K562 (cell line): Measurements from ENCODE around the gene SKAP1.

Experiments
- ATF4 ChIP-seq: fragments of 450-650 bp; formaldehyde crosslinking; IDR thresholded peaks from 2 replicates; pipeline ENCODE4 v1.4.0; 2022; ENCODE audit warnings: mild to moderate bottlenecking, moderate library complexity
- EZH2 ChIP-seq: IDR thresholded peaks from 2 replicates; pipeline ENCODE4 v1.6.1; 2012; ENCODE audit warnings: low read depth, mild to moderate bottlenecking, inconsistent platforms, low read length, borderline replicate concordance
- FOXM1 ChIP-seq, 2 experiments: fragments of 450-650 bp in 1 of 2; sonication (generic) in 1 of 2; formaldehyde crosslinking in 1 of 2; IDR thresholded peaks; 2 replicates each; pipeline versions ENCODE4 v1.6.1 to v1.9.0; 2017 to 2022; ENCODE audit warnings: low read depth in 2 of 2, mild to moderate bottlenecking in 2 of 2, missing genetic modification reagents in 1 of 2, moderate library complexity in 1 of 2
- NR2C2 ChIP-seq, 2 experiments: fragments of 200-800 bp in 1 of 2; sonication (Bioruptor generic) in 1 of 2; sonication (generic) in 1 of 2; formaldehyde crosslinking in 1 of 2; IDR thresholded peaks; 2 replicates each; pipeline versions ENCODE4 v1.6.1 to v1.8.0; 2016 to 2022; ENCODE audit warnings: mild to moderate bottlenecking in 1 of 2, missing compliant biosample characterization in 1 of 2, missing genetic modification characterization in 1 of 2, missing genetic modification reagents in 1 of 2
- SMC3 ChIP-seq: conservative IDR thresholded peaks from 2 replicates; pipeline ENCODE4 v1.6.1; 2011; ENCODE audit warnings: low read depth, low read length, improper control_type of control experiment; ENCODE audit not compliant: insufficient read depth
- ZC3H11A ChIP-seq: IDR thresholded peaks from 2 replicates; pipeline ENCODE4 v1.6.1; 2012; ENCODE audit warnings: low read depth, low read length, improper control_type of control experiment
- TF ChIP-seq, protein P1 (sequence below): fragments of 450-650 bp; IDR thresholded peaks from 2 replicates; pipeline ENCODE4 v1.6.1; 2016; ENCODE audit warnings: antibody characterized with exemption
- TF ChIP-seq, protein P2 (sequence below), 3 experiments: IDR thresholded peaks in 2 of 3; conservative IDR thresholded peaks in 1 of 3; 2 replicates each; pipeline ENCODE4 v1.5.1; 2011 to 2012; ENCODE audit warnings: low read length in 3 of 3, mild to moderate bottlenecking in 3 of 3, control low read depth in 2 of 3, improper control_type of control experiment in 1 of 3, inconsistent platforms in 1 of 3, low read depth in 1 of 3, mixed read lengths in 1 of 3, moderate library complexity in 1 of 3; ENCODE audit not compliant: insufficient read depth in 2 of 3
- TF ChIP-seq, protein P3 (sequence below): fragments of 250-450 bp; sonication (Bioruptor Pico); IDR thresholded peaks from 2 replicates; pipeline ENCODE4 v1.5.0; 2020; ENCODE audit warnings: mild to moderate bottlenecking, borderline replicate concordance
- TF ChIP-seq, protein P4 (sequence below): sonication (generic); formaldehyde crosslinking; IDR thresholded peaks from 2 replicates; pipeline ENCODE4 v1.9.0; 2022; ENCODE audit warnings: mild to moderate bottlenecking, missing genetic modification reagents

GRCh38 chr17:48132385-48132784, 297.6 kb downstream of the SKAP1 start:
- TF ChIP-seq NR2C2 (CRISPR knock-in tag; IDR thresholded peaks at IDR 0.05) (no peak), NR2C2 (tag; IDR thresholded peaks at IDR 0.05) (no peak), ATF4 (no peak), EZH2 (no peak), ZC3H11A (no peak), FOXM1 (IDR thresholded peaks at IDR 0.05; ENCODE audit: low read depth) (no peak), FOXM1 (CRISPR knock-in tag; IDR thresholded peaks at IDR 0.05; ENCODE audit: low read depth) (no peak), SMC3 (no peak)
- TF ChIP-seq, protein P1, sequence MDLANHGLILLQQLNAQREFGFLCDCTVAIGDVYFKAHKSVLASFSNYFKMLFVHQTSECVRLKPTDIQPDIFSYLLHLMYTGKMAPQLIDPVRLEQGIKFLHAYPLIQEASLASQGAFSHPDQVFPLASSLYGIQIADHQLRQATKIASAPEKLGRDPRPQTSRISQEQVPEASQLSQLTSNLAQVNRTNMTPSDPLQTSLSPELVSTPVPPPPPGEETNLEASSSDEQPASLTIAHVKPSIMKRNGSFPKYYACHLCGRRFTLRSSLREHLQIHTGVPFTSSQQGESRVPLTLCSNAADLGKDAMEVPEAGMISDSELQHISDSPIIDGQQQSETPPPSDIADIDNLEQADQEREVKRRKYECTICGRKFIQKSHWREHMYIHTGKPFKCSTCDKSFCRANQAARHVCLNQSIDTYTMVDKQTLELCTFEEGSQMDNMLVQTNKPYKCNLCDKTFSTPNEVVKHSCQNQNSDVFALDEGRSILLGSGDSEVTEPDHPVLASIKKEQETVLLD = no peak
- TF ChIP-seq, protein P2, sequence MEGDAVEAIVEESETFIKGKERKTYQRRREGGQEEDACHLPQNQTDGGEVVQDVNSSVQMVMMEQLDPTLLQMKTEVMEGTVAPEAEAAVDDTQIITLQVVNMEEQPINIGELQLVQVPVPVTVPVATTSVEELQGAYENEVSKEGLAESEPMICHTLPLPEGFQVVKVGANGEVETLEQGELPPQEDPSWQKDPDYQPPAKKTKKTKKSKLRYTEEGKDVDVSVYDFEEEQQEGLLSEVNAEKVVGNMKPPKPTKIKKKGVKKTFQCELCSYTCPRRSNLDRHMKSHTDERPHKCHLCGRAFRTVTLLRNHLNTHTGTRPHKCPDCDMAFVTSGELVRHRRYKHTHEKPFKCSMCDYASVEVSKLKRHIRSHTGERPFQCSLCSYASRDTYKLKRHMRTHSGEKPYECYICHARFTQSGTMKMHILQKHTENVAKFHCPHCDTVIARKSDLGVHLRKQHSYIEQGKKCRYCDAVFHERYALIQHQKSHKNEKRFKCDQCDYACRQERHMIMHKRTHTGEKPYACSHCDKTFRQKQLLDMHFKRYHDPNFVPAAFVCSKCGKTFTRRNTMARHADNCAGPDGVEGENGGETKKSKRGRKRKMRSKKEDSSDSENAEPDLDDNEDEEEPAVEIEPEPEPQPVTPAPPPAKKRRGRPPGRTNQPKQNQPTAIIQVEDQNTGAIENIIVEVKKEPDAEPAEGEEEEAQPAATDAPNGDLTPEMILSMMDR (IDR thresholded peaks at IDR 0.05 in 2 of 3, conservative IDR thresholded peaks at IDR 0.05 in 1 of 3; ENCODE audit: insufficient read depth in 2 of 3, low read depth in 1 of 3, low read length in 3 of 3) = no peak
- TF ChIP-seq, protein P3, sequence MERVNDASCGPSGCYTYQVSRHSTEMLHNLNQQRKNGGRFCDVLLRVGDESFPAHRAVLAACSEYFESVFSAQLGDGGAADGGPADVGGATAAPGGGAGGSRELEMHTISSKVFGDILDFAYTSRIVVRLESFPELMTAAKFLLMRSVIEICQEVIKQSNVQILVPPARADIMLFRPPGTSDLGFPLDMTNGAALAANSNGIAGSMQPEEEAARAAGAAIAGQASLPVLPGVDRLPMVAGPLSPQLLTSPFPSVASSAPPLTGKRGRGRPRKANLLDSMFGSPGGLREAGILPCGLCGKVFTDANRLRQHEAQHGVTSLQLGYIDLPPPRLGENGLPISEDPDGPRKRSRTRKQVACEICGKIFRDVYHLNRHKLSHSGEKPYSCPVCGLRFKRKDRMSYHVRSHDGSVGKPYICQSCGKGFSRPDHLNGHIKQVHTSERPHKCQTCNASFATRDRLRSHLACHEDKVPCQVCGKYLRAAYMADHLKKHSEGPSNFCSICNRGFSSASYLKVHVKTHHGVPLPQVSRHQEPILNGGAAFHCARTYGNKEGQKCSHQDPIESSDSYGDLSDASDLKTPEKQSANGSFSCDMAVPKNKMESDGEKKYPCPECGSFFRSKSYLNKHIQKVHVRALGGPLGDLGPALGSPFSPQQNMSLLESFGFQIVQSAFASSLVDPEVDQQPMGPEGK (CRISPR knock-in tag) = no peak
- TF ChIP-seq, protein P4, sequence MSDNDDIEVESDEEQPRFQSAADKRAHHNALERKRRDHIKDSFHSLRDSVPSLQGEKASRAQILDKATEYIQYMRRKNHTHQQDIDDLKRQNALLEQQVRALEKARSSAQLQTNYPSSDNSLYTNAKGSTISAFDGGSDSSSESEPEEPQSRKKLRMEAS (CRISPR knock-in tag) = no peak
